ENCODE data around the gene MOGAT3.

The MOGAT3 gene, protein sequence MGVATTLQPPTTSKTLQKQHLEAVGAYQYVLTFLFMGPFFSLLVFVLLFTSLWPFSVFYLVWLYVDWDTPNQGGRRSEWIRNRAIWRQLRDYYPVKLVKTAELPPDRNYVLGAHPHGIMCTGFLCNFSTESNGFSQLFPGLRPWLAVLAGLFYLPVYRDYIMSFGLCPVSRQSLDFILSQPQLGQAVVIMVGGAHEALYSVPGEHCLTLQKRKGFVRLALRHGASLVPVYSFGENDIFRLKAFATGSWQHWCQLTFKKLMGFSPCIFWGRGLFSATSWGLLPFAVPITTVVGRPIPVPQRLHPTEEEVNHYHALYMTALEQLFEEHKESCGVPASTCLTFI

DNA sequence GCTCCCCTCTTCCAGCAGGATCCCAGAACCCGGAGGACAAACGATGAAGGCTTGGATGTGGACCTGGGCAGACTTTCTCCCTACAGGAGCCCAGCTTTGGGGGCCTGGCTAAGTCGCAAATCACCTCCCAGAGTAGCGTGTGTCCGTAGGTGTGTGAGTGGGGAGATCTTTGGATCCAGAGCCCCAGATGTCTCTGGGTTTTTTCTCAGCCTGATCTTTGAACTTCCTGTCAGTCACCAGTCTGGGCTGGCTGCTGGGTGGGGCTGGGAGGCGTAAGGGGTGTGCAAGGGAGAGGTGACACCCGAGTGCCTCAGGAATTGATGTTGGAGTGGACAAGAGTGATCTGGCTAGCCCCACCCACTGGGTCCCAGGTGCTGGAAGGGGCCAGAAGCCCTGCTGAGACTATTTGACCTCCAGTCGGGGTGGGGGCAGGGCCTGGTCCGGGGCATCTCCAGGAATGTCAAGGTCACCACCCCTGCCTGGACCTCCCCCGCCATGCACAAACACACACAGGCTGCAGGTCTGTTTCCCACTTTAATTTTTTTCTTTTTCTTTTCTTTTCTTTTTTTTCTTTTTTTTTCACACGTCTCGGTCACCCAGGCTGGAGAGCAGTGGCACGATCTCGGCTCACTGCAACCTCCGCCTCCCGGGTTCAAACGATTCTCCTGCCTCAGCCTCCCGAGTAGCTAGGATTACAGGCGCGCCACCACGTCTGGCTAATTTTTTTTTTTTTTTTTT, at the start of gene MOGAT3:
TSS of gene MOGAT3 (minus strand) at position 175 of the 738 bp plus-strand sequence. CDS start 182 bp downstream, outside the sequence.
- no peak for DNase-seq

DNA sequence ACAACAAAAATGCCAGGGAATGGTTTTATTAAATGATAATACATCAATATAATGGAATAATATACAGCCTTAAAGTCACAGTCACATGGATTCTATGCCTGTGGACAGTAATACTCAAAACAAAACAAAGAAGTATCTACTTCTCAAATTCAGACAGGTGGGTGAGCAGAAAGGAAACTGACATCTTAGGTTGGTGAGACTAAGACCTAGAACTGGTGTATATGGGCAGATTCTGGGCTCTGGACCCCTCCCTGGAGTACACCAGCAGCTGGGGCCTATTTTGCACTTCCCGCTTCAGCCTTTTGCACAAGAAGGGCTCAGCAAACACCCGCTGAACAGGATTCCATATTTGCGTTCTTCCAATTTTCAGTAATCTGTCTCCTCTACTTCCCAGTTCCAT, 49.5 kb upstream of the MOGAT3 start:
- no peak for DNase-seq

DNA sequence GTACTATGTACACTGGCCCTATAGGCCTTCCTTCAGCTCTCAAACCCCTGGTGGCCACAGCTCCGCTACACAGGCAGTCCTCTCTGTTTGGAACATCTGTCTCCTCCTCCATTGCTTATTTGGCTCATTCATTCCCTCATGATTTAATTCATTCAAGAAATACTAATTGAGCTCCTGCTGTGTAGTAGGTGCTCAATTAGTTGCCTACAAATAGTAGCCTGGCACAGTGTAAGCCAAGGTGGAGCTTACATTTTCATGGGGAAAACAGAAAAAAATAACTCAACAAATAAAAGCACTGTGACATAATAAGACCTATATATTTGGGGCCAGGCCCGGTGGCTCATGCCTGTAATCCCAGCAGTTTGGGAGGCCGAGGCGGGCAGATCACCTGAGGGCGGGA, 47.4 kb upstream of the MOGAT3 start:
- DNase-seq = no peak

DNA sequence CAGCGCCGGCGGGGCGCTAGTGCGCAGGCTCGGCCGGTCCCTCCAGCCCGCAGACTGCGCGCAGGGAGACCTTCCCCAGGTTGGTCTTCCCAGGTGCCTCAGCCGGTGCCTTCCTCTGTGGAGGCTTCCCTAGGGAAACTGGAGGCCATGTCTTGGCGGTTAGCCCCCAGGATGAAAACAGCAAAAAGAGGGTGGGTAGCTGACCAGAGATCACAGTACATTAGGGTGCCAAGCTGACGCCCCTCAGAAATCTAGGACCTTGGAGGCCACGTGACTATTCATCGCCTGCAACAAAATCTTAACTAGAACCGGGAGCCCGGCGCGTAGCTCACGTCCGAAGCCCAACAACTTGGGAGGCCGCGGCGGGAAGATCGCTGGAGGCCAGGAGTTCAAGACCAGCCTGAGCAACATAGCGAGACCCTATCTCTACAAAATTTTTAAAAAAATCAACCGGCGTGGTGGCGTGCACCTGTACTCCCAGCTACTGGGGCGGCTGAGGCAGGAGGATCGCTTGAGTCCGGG, 44.4 kb upstream of the MOGAT3 start:
- DNase-seq = peak; percentile 95

DNA sequence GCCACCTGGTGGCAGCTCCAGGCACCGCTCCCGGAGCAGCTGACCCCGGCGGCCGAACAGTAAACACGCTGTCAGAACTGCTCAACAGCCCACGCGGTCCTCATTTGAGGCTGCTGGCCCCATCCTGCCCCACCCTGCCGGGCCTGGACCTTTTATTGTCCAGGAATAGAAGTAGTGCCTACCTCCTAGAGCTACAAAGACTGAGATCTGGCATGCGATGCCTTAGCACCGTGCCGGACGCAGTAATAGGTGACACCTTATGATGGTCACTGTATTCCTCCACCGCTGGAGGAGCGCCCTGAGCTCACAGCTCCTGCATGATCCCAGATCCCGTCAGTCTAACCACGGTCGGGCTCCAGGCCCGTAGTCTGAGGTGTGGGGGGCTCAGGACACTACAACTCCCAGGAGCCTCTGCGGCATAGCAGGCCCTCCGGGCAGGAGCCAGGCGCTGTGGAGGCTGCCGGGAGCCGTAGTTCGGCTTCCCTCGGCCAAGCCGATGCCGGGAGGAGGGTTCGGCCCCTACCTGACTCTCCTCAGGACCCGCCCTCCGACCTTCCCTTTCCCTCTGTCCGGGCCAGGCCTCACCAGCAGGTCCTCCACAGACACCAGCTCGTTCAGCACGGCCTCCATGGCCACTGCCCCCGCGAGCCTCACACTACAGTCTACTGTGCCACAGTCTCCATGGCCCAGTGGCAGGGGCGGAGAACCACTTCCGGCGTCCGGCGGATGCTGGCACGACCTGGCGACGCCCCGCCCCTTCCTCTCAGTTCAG, 43.7 kb upstream of the MOGAT3 start, which contains the start of gene FIS1:
TSS of gene FIS1 (minus strand) at position 707 of the 772 bp plus-strand sequence. CDS start at position 630, 77 bp downstream.
- peak; percentile 86 for DNase-seq

DNA sequence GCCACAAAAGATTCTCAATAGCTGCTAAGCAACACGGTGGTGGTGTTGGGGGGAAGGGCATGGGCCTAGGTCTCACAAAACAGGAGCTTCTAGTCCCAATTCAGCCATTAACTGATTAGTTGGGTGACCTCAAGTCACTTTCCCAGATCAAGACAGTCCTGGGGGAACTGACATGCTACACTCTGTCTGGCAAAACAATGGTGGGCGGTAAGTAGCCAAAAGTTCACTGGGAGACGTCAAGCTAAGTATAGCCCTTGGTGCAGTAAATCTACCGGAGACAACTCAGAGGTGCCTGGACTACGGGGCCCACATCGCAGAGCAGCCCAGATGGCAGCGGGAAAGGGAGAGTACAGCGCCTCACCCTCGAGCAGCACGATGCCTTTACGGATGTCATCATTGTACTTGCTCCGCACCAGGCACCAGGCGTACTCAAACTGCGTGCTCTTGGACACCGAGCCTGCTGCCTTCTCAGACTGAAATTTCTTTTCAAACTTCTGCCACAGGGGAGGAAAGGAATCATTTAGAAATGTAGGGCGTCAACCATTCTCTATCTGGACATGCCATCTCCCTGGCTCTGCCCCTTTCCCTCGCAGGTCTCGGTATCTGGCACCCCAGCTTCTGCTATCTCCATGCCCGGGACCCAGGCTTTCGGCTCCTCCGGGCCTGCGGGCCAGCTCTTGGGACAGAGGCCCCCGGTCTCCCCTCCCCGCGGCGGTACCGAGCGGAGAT, 43.0 kb upstream of the MOGAT3 start:
- DNase-seq = no peak

DNA sequence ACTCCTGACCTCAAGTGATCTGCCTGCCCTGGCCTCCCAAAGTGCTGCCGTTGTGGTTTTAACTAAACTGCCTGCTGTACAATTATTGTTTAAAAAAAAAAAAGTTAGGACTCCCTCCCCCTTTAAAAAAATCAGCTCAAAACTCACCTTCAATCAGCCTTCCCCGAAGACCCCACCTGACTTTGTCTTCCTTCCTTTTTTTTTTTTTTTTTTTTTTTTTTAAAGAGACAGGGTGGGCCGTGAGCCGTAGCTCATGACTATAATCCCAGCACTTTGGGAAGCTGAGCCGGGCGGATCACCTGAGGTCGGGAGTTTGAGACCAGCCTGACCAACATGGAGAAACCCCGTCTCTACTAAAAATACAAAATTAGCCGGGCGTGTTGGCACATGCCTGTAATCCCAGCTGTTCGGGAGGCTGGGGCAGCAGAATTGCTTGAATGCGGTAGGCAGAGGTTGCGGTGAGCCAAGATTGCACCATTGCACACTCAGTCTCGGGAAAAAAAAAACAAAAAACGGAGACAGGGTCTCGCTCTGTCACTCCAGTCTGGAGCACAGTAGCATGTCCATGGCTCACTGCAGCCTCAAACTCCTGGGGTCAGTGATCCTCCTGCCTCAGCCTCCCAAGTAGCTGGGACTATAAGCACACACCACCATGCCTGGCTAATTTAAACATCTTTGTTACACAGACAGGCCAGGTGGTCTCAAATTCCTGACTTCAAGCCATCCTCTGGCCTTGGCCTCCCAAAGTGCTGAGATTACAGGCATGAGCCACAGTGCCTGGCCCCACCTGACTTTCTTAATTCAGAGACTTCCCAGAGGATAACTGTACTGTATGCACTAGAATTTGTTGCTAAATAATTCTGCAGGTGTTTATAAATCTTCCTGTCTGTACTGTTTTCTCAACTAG, 40.9 kb upstream of the MOGAT3 start:
- DNase-seq = peak; percentile 61

DNA sequence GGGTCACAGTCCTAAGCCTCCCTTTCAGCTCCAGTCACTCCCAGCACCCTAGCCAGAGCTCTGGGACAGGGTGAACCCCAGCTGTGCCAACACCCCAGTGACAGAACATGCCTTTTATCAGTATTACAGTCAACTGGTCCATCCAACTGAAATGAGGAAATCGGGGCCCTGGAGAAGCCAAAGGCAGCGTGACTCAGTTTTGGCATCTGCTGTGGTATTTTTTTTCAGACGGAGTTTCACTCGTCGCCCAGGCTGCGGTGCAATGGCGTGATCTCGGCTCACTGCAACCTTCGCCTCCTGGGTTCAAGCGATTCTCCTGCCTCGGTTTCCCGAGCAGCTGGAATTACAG, 40.2 kb upstream of the MOGAT3 start:
- peak; percentile 60 for DNase-seq

DNA sequence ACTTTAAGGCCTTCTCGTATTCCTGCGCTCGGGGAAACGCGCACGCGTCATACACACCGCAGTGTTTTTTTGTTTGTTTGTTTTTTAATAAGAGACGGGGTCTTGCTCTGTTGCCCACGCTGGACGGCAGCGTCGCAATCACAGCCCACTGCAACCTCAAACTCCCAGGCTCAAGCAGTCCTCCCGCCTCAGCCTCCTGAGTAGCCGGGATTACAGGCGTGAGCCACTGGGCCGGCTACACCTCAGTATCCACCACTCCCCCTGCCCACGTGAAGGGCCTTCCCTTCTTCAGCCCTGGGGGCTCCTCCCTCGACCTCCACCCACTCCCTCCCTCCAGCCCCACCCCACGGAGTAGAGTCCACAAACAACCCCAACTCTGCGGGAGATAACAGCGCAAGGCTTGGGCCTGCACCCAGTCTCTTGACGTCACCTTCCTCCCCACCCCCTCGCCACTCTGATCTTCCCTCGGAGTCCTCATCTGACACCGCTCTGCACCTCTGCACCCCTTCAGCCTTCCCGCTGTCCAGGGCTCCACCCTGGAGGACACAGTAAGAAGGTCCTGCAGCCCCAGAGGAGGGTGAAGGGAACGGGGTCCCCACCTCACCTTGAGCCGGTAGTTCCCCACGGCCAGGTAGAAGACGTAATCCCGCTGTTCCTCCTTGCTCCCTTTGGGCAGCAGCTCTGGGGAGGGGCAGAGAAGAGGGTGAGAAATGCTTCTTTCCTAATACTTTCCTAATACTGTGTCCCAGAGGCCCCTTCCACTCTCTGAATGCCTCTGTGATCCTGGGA, 39.6 kb upstream of the MOGAT3 start:
- no peak for DNase-seq

DNA sequence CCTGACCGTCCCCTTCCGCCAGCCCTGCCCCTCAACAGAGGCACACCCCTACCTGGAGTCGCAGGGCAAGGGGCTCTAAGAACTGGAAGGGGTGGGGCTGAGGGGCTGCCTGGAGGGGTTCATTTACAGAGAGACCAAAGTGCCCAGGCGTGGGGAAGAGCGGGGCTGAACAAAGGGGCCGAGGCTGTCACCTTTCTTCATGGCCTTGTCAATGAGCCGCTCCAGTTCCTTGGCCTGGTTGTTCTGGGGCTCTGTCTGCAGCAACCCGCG, 39.0 kb upstream of the MOGAT3 start:
- DNase-seq = no peak

DNA sequence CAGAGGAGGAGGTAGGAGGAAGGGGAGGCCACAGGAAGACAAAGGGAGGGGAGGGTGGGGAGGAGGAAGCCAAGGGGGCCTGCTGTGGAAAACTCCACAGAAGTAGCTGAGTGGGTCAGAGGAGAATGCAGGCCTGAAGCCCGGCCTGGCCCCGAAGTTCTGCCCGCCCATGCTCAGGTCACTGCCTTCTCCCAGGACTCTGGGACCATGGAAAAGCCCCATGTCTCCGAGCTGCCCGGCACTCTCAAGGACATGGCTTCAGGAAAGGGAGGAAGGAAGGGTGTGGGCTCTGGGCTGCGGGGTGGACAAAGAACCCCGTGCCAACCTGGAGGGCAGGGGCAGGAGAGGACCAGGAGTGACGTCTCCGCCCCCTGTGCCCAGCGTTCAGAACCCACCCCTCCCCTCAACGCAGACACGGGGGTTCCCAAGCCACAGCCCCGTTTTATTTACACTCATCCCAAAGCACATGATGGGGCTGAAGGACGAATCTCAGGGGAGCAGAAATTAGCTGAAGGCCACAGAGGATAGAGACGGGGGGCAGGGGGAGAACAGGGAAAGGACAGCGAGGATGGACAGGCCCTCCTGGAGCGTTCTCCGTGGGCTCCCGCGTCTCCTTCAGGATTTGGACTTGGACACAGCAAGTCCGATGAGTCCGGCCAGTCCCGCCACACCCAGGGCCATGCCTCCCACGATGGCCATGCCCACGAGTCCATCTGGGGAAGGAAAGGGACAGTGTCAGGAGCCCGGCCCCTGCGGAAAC, 38.5 kb upstream of the MOGAT3 start:
- no peak for DNase-seq

DNA sequence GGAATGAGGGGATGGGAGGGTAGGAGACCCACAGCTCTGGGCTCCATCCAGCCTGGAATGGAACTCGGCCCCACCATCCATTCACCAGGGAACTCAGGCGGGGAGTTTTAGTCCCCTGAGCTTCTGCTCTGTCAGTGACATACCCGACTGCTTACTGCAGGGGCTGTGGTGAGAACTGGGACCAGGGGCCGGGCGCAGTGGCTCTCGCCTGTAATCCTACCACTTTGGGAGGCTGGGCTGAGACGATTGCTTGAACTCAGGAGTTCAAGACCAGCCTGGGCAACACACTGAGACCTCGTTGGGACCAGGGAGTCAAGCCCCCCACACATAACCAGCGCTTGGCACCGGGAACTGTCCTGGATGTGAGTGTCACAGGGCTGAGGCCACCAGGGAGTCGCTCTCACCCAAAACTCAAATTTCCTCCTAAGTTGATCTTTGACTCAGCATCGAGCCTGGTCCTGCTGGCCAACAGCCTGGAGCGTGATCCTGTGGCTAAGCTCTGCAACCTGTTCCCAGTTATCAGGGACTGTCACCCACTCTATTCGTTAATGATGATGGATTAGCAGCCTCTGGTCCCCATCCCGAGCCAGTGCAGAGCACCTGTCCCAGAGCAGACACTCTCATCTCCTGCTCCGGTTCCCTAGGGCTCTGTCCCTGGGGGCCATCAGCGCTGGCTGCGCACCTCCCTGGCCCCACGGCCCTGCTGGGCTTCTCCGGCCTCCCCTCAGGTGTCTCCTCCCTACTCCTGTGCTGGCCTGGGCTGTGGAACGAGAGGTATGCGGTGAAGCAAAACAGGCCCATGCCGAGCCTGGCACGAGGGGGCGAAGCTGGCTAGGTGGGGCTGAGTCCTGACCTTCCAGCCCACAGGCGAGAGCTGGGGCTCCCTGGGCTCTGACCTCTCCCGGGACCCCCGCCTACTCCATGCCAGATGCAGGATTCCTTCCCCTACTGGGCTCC, 37.7 kb upstream of the MOGAT3 start:
- no peak for DNase-seq

DNA sequence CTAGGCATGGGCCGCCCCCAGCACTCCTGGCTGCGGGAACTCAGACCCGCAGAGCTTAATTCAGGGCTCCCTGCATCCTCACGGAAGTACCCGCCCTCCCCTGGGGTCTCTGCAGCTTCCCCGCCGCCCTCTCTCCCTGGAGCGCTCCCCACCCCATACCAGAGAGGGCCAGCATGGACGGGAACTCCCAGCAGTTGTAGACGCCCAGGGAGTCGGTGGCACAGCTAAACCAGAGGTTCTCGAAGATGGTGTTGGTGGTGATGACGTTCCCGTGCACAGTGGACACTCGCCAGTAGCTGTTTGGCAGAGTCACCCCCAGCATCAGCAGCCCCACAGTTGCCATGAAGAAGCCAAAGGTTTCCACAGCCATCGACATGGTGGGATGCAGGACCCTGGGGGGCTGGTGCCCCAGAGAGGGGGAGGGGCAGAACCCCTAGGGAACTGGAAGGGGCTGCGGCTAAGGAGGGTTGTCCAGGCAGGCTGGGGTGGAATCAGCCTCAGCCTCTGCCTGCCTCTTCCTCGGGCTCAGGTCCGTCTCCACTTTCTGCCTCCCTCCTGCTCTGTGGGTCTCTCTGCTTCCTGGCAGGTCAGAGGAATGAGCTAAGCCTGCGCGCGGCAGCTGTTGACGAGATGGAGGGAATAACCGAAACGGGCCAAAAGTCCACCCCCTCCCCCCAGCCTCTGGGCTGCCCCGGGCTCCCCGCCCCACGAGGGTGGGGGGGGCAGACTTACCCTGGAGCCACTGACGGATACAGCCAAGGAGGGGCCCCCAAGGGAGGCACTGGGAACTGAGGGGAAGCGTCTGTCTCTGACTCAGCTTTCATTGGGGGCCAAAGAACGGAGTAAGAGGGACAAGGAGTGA, 36.6 kb upstream of the MOGAT3 start, which contains the start of gene CLDN15:
TSS of gene CLDN15 (minus strand) at position 597 of the 862 bp plus-strand sequence. CDS start at position 376, 221 bp downstream.
- no peak for DNase-seq

DNA sequence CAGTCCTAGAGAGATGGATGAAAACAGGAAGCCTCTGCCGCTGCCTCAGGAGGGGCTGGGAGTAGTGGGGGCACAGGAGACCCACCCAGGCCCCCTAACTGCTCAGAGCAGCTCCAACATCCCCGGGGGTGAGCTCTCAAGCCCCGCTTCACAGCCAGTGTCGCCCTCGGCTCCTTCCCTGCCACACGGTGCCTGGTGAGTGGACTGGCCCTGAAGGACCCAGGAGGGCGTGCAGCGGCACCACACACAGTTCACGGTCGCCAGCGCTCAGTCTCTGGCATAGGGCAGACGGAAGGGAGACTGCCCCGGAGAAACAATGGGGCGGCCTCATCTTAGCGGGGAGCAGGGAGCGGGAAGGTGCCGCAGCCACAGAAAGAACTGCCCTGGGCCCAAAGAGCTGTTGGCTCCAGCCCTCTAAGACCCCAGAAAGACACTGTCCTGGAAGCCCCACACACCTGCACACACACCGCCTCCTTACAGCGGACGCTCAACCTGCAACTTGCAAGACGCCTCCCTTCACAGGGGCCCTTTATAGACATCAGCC, 35.5 kb upstream of the MOGAT3 start:
- no peak for DNase-seq

DNA sequence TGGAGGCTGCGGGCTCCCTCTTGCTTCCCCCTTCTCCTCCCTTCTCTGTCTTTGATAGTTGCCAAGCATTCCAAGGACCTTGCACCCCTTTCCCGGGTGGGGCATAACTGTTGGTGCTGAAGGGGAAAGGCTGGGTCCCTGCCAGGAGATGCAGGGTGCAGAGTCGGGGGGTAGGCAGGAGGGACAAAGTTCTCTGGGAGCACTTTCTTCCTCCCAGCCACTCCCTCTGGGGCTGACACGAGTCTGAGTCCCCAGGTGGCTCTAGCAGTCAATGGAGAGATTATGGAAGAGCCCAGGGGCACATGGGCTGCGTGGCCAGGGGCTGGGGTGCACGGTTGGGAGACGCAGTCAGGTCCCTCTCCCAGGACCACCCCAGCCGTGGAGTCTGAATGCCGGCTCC, 34.7 kb upstream of the MOGAT3 start:
- no peak for DNase-seq

DNA sequence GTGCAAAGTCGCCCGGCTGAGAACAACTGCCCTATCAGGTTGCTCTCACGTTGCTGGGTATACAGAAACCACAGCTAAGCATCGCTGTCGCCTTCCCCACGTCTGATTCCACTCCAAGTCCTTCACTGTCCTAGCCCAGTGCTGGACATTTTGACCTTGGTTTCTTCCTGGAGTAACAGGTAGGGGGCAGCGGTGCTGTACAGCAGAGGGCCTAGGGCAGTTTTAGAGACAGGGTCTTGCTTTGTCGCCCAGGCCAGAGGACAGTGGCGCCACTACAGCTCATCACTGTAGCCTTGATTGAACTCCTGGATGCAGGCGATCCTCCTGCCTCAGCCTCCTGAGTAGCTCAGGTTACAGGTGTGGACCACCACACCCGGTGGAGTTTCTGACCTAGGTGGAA, 34.2 kb upstream of the MOGAT3 start:
- DNase-seq = no peak

DNA sequence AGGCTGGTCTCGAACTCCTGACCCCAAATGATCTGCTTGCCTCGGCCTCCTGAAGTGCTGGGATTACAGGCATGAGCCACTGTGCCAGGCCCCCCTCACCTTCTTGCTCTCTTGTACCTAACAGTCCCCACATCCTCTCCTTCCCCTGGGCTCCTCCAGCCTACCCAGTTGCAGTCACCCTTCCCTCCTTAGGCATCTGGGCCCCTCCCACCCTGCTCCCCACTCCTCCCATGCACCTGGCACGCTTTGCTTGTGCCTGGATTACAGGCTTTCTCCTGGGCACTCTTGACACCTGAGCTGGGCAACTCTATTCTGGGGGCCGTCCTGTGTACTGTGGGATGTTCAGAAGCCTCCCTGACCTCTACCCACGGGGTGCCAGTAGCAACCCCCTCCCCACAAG, 33.8 kb upstream of the MOGAT3 start:
- DNase-seq = peak; percentile 39

Data from NCI-H2171 (cell line).